H1 (cell line): ENCODE data around the gene HOXC5.

ENCODE experiments used
- ATF2 ChIP-seq: IDR thresholded peaks from 2 replicates; pipeline ENCODE4 v1.6.1; 2012; ENCODE audit warnings: low read length, inconsistent platforms
- CTCF ChIP-seq, 3 experiments: IDR thresholded peaks; 1 replicate in 2 of 3; 2 replicates in 1 of 3; pipeline versions ENCODE4 v1.5.1 to v1.6.1; 2011; ENCODE audit warnings: low read length in 3 of 3, mild to moderate bottlenecking in 3 of 3, inconsistent platforms in 2 of 3, low read depth in 1 of 3, moderate library complexity in 1 of 3; ENCODE audit not compliant: insufficient read depth in 1 of 3; ENCODE audit errors: control extremely low read depth in 1 of 3
- EP300 ChIP-seq, 2 experiments: IDR thresholded peaks; 1 replicate in 1 of 2; 2 replicates in 1 of 2; pipeline ENCODE4 v1.6.1; 2011 to 2012; ENCODE audit warnings: low read depth in 2 of 2, low read length in 2 of 2, mild to moderate bottlenecking in 2 of 2, borderline replicate concordance in 1 of 2, inconsistent platforms in 1 of 2, moderate library complexity in 1 of 2
- FOSL1 ChIP-seq: IDR thresholded peaks from 2 replicates; pipeline ENCODE4 v1.6.1; 2011; ENCODE audit warnings: mild to moderate bottlenecking, low read depth, low read length, moderate library complexity; ENCODE audit not compliant: insufficient read depth
- KDM1A ChIP-seq: fragments of 200-600, 300-600 bp; sonication (generic); IDR thresholded peaks from 2 replicates; pipeline ENCODE4 v1.7.1; 2016; ENCODE audit warnings: mild to moderate bottlenecking, low read length, borderline replicate concordance
- POLR2A ChIP-seq, 2 experiments: IDR thresholded peaks; 1 replicate in 1 of 2; 2 replicates in 1 of 2; pipeline ENCODE4 v1.6.1; 2011; ENCODE audit warnings: low read depth in 2 of 2, low read length in 2 of 2, mild to moderate bottlenecking in 2 of 2; ENCODE audit errors: control extremely low read depth in 1 of 2
- SRF ChIP-seq: IDR thresholded peaks from 2 replicates; pipeline ENCODE4 v1.6.1; 2011; ENCODE audit warnings: mild to moderate bottlenecking, low read depth, low read length, moderate library complexity
- TAF1 ChIP-seq: IDR thresholded peaks from 2 replicates; pipeline ENCODE4 v1.6.1; 2011; ENCODE audit warnings: mild to moderate bottlenecking, low read depth, low read length
- YY1 ChIP-seq: IDR thresholded peaks from 2 replicates; pipeline ENCODE4 v1.6.1; 2011; ENCODE audit warnings: low read depth, mild to moderate bottlenecking, low read length

- TF ChIP-seq TAF1: no peak
- TF ChIP-seq ATF2: no peak
- no peak for TF ChIP-seq POLR2A (IDR thresholded peaks at IDR 0.05; ENCODE audit: control extremely low read depth in 1 of 2, low read depth in 2 of 2, low read length in 2 of 2)
- no peak for TF ChIP-seq EP300 (IDR thresholded peaks at IDR 0.05; ENCODE audit: borderline replicate concordance in 1 of 2, low read depth in 2 of 2, low read length in 2 of 2)
- no peak for TF ChIP-seq KDM1A
- TF ChIP-seq CTCF (IDR thresholded peaks at IDR 0.05; ENCODE audit: control extremely low read depth in 1 of 3, insufficient read depth in 1 of 3, low read depth in 1 of 3, low read length in 3 of 3): no peak
- no peak for TF ChIP-seq YY1
- no peak for TF ChIP-seq SRF
- no peak for TF ChIP-seq FOSL1
Observed at GRCh38 chr12:54065677-54066076, 32.8 kb downstream of the HOXC5 start.
